Measurements from ENCODE around the gene MYLK3.

Gene MYLK3

GRCh38 chr16:46757339-46758050 is 9.4 kb upstream of the MYLK3 start:
- no peak for DNase-seq (ENCODE audit: low read depth in 2 of 2)

DNA sequence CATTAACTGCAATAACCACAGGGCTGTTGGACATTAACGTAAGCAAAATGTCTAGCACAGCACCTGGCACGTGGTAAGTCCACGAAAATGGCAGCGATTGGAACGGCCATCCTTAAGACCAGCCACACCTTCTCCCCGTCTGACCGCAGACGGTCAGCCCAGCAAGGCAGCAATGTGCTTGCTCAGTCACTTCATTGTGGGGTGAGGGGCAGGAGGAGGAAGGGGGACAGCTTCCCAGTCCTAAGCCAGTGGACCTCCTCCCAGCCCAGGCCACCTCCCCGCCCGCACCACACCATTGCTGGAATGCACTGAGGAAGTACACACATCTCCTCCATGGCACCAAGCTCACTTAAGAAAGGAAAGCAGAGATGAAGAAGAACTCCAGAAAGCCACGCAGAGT is 8.6 kb upstream of the MYLK3 start:
- DNase-seq (ENCODE audit: low read depth in 2 of 2): no peak

DNA sequence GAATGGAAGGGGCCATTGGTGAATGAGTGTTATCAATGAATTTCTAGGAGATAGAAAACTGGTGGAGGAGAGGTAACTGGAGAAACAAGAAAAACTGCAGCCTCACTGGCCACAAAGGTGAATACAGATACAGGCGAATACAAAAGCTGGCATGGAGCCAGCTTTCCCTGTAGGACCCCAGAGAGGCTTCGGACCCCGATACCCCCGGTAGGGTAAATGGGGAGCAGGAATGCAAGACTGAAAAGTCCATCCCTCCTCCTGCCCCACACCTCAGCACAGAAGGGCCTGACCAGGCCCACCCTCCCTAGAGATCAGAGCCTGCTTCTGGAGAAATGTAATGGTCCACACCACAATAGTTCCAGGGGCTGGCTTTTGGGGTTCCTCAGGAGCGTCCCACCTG is 4.9 kb upstream of the MYLK3 start:
- DNase-seq (ENCODE audit: low read depth in 2 of 2): no peak

- no peak for DNase-seq (ENCODE audit: low read depth in 2 of 2)
Observed at GRCh38 chr16:46751381-46751780, 3.2 kb upstream of the MYLK3 start.

DNA sequence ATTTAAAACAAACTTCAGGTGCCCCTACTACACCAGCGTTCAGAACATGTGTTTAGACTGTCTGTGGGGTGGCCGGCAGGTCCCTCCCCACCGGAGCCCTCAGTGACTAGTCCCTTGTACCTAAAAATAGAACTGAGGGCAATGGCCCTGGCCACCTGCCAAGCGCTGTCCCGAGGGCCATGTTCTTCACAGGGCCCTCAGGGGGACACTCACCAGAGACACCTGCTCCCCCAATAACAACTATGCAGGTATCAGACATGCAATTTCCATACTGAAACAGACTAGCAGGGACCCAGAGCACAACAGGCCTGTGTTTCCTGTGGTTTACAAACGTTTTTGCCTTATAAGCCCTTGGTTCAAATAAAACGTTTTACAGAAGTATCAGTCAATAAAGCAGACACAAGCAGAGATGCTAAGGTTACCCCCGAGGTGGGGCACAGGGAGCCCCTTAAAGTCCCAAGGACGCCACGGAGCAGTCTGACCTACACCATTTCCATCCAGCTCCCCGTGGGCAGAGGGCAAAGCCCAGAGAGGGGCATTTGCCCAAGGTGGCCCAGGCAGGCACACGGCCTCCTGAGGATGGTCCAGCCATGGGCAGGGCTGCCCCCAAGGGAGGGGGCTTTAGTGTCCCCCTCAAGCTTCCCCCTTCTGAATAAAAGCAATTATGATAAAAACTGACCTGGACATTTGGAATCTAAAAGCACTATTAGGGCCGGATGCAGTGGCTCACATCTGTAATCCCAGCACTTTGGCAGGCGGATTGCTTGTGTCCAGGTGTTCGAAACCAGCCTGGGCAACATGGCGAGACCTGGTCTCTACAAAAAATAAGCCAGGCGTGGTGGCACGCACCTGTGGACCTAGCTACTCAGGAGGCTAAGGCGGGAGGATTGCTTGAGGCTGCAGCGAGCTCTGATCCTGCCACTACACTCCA is 896 bp upstream of the MYLK3 start:
- DNase-seq (ENCODE audit: low read depth in 2 of 2): no peak

DNA sequence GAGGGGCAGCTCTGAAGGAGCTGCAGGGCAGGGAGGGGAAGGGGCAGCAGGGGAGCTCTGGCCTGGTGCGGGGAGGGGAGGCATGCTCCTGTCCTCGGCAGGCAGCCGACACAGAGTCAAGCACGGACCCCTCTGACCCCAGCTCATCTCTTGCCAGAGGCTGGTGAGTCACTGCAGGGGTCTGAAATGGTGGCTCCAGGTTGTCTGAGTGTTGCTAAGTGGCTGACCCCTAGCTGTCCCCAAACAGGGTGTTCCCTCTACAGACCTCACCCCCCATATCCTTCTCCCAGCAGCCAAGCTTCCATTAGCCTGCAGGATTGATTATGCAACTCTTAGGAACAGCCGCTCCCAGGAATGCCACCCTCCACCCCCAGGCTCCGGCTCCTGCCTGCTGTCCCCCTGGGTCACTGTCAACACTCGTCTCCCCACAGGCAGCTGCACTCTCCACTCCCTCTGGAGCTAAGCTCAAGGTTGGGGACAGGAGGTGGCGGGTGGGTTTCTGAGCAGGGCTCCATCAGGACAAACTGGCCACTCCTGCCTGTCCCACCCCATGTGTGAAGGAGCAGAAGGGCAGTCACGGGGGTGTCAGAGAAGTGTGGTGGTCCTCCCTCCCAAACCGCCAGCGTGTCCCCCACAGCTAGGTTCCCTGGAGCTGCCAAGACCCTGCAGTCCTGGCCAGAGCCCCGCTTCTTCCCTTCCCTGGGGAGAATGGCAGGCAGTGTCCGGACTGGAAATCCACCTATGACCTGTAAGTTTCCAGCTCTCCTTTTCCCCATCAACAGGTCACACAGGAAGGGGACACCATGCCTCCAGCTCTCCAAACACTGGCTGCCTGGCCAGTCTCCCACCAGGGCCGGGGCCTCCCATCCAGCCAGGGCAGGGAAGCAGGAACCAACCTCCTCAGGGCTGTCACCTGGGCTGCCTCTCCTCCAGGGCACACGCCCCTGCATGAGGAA is 1.0 kb downstream of the MYLK3 start:
- DNase-seq (ENCODE audit: low read depth in 2 of 2): no peak

- no peak for DNase-seq (ENCODE audit: low read depth in 2 of 2)
Observed at GRCh38 chr16:46745617-46746016, 2.5 kb downstream of the MYLK3 start.

- no peak for DNase-seq (ENCODE audit: low read depth in 2 of 2)
Observed at GRCh38 chr16:46743232-46743719, 4.9 kb downstream of the MYLK3 start.

- no peak for DNase-seq (ENCODE audit: low read depth in 2 of 2)
Observed at GRCh38 chr16:46739934-46740333, 8.2 kb downstream of the MYLK3 start.

GRCh38 chr16:46737621-46738214 is 10.4 kb downstream of the MYLK3 start:
- DNase-seq (ENCODE audit: low read depth in 2 of 2): no peak

- DNase-seq (ENCODE audit: low read depth in 2 of 2): no peak
Observed at GRCh38 chr16:46736695-46737094, 11.4 kb downstream of the MYLK3 start.

DNA sequence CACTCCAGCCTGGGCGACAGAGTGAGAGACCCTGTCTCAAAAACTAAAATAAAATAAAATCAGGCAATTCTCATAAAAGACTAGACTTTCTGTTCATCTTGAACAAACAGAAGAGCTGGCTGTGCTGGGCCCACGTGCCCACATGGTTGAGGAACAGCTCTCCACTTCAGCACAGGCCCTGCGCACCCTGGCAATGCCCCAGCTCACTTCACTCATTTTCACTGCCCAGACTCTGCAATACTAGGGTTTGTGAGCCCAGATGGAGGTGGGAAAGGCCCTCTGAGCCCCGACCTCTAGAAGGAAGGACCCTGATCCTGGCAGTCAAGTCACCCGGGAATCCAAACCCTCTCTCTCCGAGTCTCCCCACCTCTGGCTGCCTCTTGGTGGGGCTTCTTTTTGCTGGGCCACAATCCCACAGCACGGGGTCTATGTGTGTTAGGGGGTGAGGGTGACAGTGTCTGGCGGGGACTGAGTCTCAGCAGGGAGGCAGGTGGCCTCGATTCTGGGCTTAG is 14.8 kb downstream of the MYLK3 start:
- no peak for DNase-seq (ENCODE audit: low read depth in 2 of 2)

DNA sequence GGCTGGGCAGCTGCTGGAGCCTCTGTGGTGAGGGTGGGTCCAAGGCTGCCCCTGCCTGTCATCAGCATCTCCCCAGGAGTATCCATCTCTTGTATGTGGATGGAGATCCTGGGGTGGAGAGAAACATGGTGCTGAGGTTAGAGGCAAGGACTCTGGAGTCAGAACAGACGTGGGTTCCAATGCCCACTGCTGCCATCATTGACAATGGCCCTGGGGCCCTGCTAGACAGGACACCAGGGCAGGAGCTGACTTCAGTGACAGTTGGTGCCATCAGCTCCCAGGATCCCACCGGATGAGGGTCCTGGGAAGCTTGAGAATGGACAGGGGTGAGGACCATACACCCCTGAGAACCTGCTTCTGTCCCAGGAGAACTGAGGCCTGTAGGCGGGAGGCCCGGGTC is 15.6 kb downstream of the MYLK3 start:
- no peak for DNase-seq (ENCODE audit: low read depth in 2 of 2)

GRCh38 chr16:46731691-46732555 is 16.2 kb downstream of the MYLK3 start:
- DNase-seq (ENCODE audit: low read depth in 2 of 2): no peak

GRCh38 chr16:46730801-46731690 is 17.1 kb downstream of the MYLK3 start:
- no peak for DNase-seq (ENCODE audit: low read depth in 2 of 2)

- DNase-seq (ENCODE audit: low read depth in 2 of 2): no peak
Observed at GRCh38 chr16:46730126-46730525, 18.0 kb downstream of the MYLK3 start.

GRCh38 chr16:46729326-46729995 is 18.7 kb downstream of the MYLK3 start:
- no peak for DNase-seq (ENCODE audit: low read depth in 2 of 2)

- DNase-seq (ENCODE audit: low read depth in 2 of 2): no peak
Observed at GRCh38 chr16:46728806-46729205, 19.3 kb downstream of the MYLK3 start.

DNA sequence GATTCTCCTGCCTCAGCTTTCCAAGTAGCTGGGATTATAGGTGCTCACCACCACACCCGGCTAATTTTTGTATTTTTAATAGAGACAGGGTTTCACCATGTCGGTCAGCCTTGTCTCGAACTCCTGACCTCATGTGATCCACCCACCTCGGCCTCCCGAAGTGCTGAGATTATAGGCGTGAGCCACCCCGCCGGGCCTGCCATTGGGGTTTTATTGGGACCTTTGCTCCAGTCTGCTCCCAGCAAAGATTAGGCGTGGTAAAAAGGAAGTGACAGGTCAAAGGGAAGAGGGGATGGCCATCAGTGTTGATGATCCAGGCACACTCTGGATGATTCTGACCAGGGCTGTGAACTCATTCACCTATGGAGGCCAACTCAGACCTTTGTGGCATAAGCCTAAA is 20.5 kb downstream of the MYLK3 start:
- DNase-seq (ENCODE audit: low read depth in 2 of 2): no peak

Measured in stimulated activated CD8-positive, alpha-beta memory T cell treated with anti-CD3 and anti-CD28 coated beads, Interleukin-7, amount 100 ng/mL, for 1 hour (primary cell).